HEK293T (cell line): ENCODE measurements around the gene DDAH1.
A peak's percentile ranks its signal among the peaks of the same experiment; 100 is the strongest.

ENCODE experiments used
- CTCF ChIA-PET: fragments of 350-600 bp; formaldehyde crosslinking; extraction: SDS; loops from one replicate; lab custom pipeline; 2021; ENCODE audit warnings: antibody characterized with exemption, inconsistent platforms; lab: Yijun Ruan, JAX
- POLR2A ChIA-PET: fragments of 350-600 bp; formaldehyde crosslinking; extraction: SDS; loops from one replicate; lab custom pipeline; 2020; ENCODE audit warnings: antibody characterized with exemption, inconsistent platforms; lab: Yijun Ruan, JAX
- DNase-seq: peaks from one replicate; pipeline ENCODE4 v3.0.0; 2012; ENCODE audit warnings: mixed read lengths; ENCODE audit errors: extremely low spot score
- ARNT ChIP-seq: fragments of 450-650 bp; IDR thresholded peaks from 2 replicates; pipeline ENCODE4 v1.6.1; 2017; ENCODE audit warnings: mild to moderate bottlenecking
- BHLHE40 ChIP-seq: fragments of 450-650 bp; IDR thresholded peaks from 2 replicates; pipeline ENCODE4 v1.6.1; 2016; ENCODE audit warnings: mild to moderate bottlenecking, moderate library complexity, borderline replicate concordance
- CTBP1 ChIP-seq: fragments of 450-650 bp; IDR thresholded peaks from 2 replicates; pipeline ENCODE4 v1.6.1; 2016; ENCODE audit warnings: borderline replicate concordance
- ELF4 ChIP-seq: fragments of 450-650 bp; IDR thresholded peaks from 2 replicates; pipeline ENCODE4 v1.6.1; 2017; ENCODE audit warnings: antibody characterized with exemption
- FOXA1 ChIP-seq: fragments of 450-650 bp; IDR thresholded peaks from 2 replicates; pipeline ENCODE4 v1.6.1; 2016; ENCODE audit warnings: mild to moderate bottlenecking
- FOXK2 ChIP-seq: fragments of 450-650 bp; IDR thresholded peaks from 2 replicates; pipeline ENCODE4 v1.6.1; 2016; ENCODE audit warnings: mild to moderate bottlenecking
- FOXM1 ChIP-seq: fragments of 450-650 bp; IDR thresholded peaks from 2 replicates; pipeline ENCODE4 v1.6.1; 2017; ENCODE audit warnings: mild to moderate bottlenecking, borderline replicate concordance
- HDGF ChIP-seq: fragments of 450-650 bp; IDR thresholded peaks from 2 replicates; pipeline ENCODE4 v1.6.1; 2017; ENCODE audit warnings: antibody characterized with exemption, borderline replicate concordance
- L3MBTL2 ChIP-seq: fragments of 450-650 bp; conservative IDR thresholded peaks from 2 replicates; pipeline ENCODE4 v1.6.1; 2016; ENCODE audit warnings: mild to moderate bottlenecking
- LEF1 ChIP-seq: fragments of 450-650 bp; IDR thresholded peaks from 2 replicates; pipeline ENCODE4 v1.6.1; 2017; ENCODE audit warnings: mild to moderate bottlenecking, borderline replicate concordance
- NFRKB ChIP-seq: fragments of 450-650 bp; IDR thresholded peaks from 2 replicates; pipeline ENCODE4 v1.6.1; 2016; ENCODE audit warnings: mild to moderate bottlenecking, moderate library complexity
- SP1 ChIP-seq: fragments of 450-650 bp; IDR thresholded peaks from 2 replicates; pipeline ENCODE4 v1.6.1; 2017
- SUZ12 ChIP-seq: fragments of 450-650 bp; IDR thresholded peaks from 2 replicates; pipeline ENCODE4 v1.6.1; 2016; ENCODE audit warnings: mild to moderate bottlenecking
- TARDBP ChIP-seq: fragments of 450-650 bp; IDR thresholded peaks from 2 replicates; pipeline ENCODE4 v1.6.1; 2016
- ZNF384 ChIP-seq: fragments of 450-650 bp; IDR thresholded peaks from 2 replicates; pipeline ENCODE4 v1.6.1; 2016
- TF ChIP-seq, protein P1 (sequence below): fragments of 450-650 bp; IDR thresholded peaks from 2 replicates; pipeline ENCODE4 v1.6.1; 2016

The DDAH1 gene

GRCh38 chr1:85300140-85300539 is 164.8 kb downstream of the DDAH1 start:
- no peak for TF ChIP-seq NFRKB
- TF ChIP-seq FOXK2, result no peak
- TF ChIP-seq LEF1, result no peak
- ChIA-PET POLR2A (no interaction called here), CTCF (interaction anchor here (0.7 kb wide), 1 partner anchor 15 kb away, joined by 3 read pairs; no protein-coding TSS in a partner anchor)
- no peak for DNase-seq

- DNase-seq, result peak; percentile 51
Measured at GRCh38 chr1:85297855-85298629, 166.9 kb downstream of the DDAH1 start.

DNA sequence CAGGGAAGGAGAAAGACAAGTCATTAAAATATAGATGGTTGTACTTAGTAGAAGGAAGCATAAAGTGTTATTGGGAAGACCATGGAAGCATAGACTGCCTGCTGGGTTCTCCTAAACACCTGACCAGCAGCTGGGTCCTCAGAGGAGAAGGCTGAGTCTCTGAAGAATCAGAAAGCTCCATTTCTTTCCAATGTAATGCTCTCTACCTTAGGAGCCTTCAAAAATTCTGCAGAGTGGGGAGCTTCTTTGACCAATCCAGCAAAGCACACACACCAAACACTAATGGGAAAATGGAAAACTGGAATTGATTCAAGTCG is 167.5 kb downstream of the DDAH1 start:
- ChIA-PET POLR2A (interaction anchor here (0.8 to 3.2 kb wide), 5 partner anchors 21 to 411 kb away, joined by 3 to 18 read pairs (median 5); partner anchors contain the start of genes BCL10, C1orf52 and ZNHIT6), CTCF (interaction anchor here (0.5 to 1.7 kb wide), 5 partner anchors 11 to 1674 kb away, joined by 3 to 5 read pairs (median 3); no protein-coding TSS in a partner anchor)
- DNase-seq, result no peak
- no peak for TF ChIP-seq LEF1
- TF ChIP-seq, protein P1, sequence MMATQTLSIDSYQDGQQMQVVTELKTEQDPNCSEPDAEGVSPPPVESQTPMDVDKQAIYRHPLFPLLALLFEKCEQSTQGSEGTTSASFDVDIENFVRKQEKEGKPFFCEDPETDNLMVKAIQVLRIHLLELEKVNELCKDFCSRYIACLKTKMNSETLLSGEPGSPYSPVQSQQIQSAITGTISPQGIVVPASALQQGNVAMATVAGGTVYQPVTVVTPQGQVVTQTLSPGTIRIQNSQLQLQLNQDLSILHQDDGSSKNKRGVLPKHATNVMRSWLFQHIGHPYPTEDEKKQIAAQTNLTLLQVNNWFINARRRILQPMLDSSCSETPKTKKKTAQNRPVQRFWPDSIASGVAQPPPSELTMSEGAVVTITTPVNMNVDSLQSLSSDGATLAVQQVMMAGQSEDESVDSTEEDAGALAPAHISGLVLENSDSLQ, result no peak
- TF ChIP-seq NFRKB, result no peak

More at GRCh38 chr1:85297855-85298629, 166.9 kb downstream of the DDAH1 start:
- ChIA-PET POLR2A (interaction anchor here (0.7 to 3.2 kb wide), 6 partner anchors 21 to 410 kb away, joined by 3 to 18 read pairs (median 4); partner anchors contain the start of genes BCL10, C1orf52, CCN1 and ZNHIT6), CTCF (interaction anchor here (0.5 to 1.7 kb wide), 6 partner anchors 10 to 1673 kb away, joined by 3 to 5 read pairs (median 3); no protein-coding TSS in a partner anchor)
- TF ChIP-seq FOXA1 (0 out of 2 replicates have a peak, but pooled peaks have one; percentile 65), ZNF384 (no peak), CTBP1 (peak; percentile 95), L3MBTL2 (peak; percentile 81), BHLHE40 (no peak), ELF4 (peak; percentile 60; the same call in 1 of the 2 replicates)
- TF ChIP-seq, protein P1, result peak; percentile 42; the same call in 1 of the 2 replicates

DNA sequence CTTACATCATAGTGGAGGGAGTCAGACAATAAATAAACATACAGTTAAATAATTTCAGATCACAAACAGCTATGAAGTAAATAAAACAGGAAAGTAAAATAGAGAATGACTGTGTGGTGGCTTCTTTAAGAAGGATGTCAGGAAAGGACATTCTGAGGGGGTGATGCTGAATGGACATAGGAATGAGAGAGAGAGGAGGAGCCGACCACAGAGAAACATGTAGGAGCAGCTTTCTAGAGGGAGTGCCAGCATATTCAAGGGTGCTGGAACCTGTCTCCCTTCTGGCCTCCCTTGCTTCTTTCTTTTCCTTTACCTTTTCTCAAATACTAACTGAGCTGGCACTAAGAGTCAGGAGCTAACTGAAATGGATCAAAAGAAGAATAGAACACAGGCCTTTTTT is 168.0 kb downstream of the DDAH1 start:
- ChIA-PET CTCF (interaction anchor here (1.1 to 1.7 kb wide), 2 partner anchors 11 kb away, joined by 3 to 5 read pairs; no protein-coding TSS in a partner anchor), POLR2A (interaction anchor here (0.8 to 3.2 kb wide), 5 partner anchors 20 to 411 kb away, joined by 3 to 18 read pairs (median 5); partner anchors contain the start of genes BCL10, C1orf52 and ZNHIT6)
- DNase-seq, result no peak
- TF ChIP-seq ARNT, result no peak
- no peak for TF ChIP-seq TARDBP
- TF ChIP-seq NFRKB, result no peak
- no peak for TF ChIP-seq HDGF
- no peak for TF ChIP-seq SP1
- TF ChIP-seq L3MBTL2, result no peak
- no peak for TF ChIP-seq CTBP1
- no peak for TF ChIP-seq SUZ12
- TF ChIP-seq, protein P1, result no peak
- TF ChIP-seq FOXA1, result no peak
- TF ChIP-seq BHLHE40, result no peak
- TF ChIP-seq FOXM1, result no peak
- no peak for TF ChIP-seq ELF4
- TF ChIP-seq ZNF384, result no peak
- no peak for TF ChIP-seq FOXK2
- TF ChIP-seq LEF1, result no peak

- ChIA-PET POLR2A (no interaction called here), CTCF (interaction anchor here (1.1 kb wide), 1 partner anchor 12 kb away, joined by 3 read pairs; no protein-coding TSS in a partner anchor)
- TF ChIP-seq TARDBP, result no peak
- TF ChIP-seq FOXA1, result no peak
- no peak for TF ChIP-seq FOXM1
- TF ChIP-seq ARNT, result no peak
- TF ChIP-seq BHLHE40, result no peak
- no peak for TF ChIP-seq CTBP1
- no peak for TF ChIP-seq LEF1
- TF ChIP-seq, protein P1, result no peak
- TF ChIP-seq SUZ12, result no peak
- DNase-seq, result no peak
Measured at GRCh38 chr1:85295654-85296053, 169.3 kb downstream of the DDAH1 start.

DNA sequence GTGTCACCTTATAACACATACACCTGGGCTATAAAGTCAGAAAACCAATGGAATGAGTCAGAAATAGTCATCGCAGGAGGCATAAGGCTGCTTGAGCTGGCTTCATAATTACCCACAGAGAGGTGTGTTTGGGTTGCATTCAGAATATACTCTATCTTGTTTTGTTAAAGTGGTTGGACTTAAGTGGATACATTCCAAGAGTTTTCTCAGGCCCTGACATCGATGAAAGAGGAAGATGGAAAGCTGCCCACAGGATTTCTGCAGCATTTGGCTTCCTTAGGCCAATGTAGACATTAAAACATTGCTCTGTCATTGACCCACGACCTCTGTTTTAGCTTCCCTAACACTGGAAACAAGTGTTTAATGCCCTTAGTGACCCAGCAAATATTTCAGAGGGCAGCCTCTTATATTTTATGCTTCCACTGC is 169.9 kb downstream of the DDAH1 start:
- CTCF ChIA-PET, result no interaction called here
- no peak for DNase-seq
- no peak for TF ChIP-seq ELF4
- no peak for TF ChIP-seq NFRKB
- TF ChIP-seq ARNT, result no peak
- TF ChIP-seq, protein P1, result no peak
- TF ChIP-seq SP1, result no peak
- no peak for TF ChIP-seq TARDBP
- no peak for TF ChIP-seq CTBP1
- POLR2A ChIA-PET, result no interaction called here
